OCI-LY1 (cell line): ENCODE results near the gene FCRL2.

Source experiments
- H2AFZ ChIP-seq: fragments of 200-600 bp; sonication (generic), shearing (Covaris generic); 2 replicates; pipeline ENCODE4 v1.6.0; 2014; ENCODE audit warnings: antibody characterized with exemption, mild to moderate bottlenecking, low read length
- H3F3A ChIP-seq: fragments of 200-600 bp; sonication (generic), shearing (Covaris generic); 2 replicates; pipeline ENCODE4 v1.6.0; 2014; ENCODE audit warnings: mild to moderate bottlenecking, antibody characterized with exemption, low read length, moderate library complexity; ENCODE audit not compliant: insufficient read depth
- H3K27ac ChIP-seq: fragments of 200-600 bp; sonication (generic); 2 replicates; pipeline ENCODE4 v1.5.1; 2014; ENCODE audit warnings: low read length, mixed run types, mild to moderate bottlenecking, low read depth; ENCODE audit not compliant: poor library complexity, severe bottlenecking
- H3K27me3 ChIP-seq: fragments of 200-600 bp; sonication (generic); 2 replicates; pipeline ENCODE4 v1.6.0; 2014; ENCODE audit warnings: antibody characterized with exemption, mild to moderate bottlenecking, low read length, moderate library complexity; ENCODE audit not compliant: insufficient read depth
- H3K36me3 ChIP-seq: fragments of 200-600 bp; sonication (generic); 2 replicates; pipeline ENCODE4 v1.6.1; 2014; ENCODE audit warnings: mild to moderate bottlenecking, antibody characterized with exemption, low read length, moderate library complexity, mixed read lengths; ENCODE audit not compliant: insufficient read depth
- H3K4me1 ChIP-seq: fragments of 200-600 bp; sonication (generic); 2 replicates; pipeline ENCODE4 v1.5.1; 2014; ENCODE audit warnings: mild to moderate bottlenecking, low read length, moderate library complexity; ENCODE audit not compliant: insufficient read depth, severe bottlenecking
- H3K4me2 ChIP-seq: fragments of 200-600 bp; sonication (generic), shearing (Covaris generic); 2 replicates; pipeline ENCODE4 v1.6.1; 2014; ENCODE audit warnings: low read length
- H3K4me3 ChIP-seq: fragments of 200-600 bp; sonication (generic); 2 replicates; pipeline ENCODE4 v1.5.1; 2014; ENCODE audit warnings: low read length, low read depth, mild to moderate bottlenecking, mixed read lengths; ENCODE audit not compliant: poor library complexity, severe bottlenecking
- H3K79me2 ChIP-seq: fragments of 200-600 bp; shearing (Covaris generic); 2 replicates; pipeline ENCODE4 v1.6.1; 2016; ENCODE audit warnings: mixed run types, low read length, mixed read lengths; ENCODE audit not compliant: insufficient read depth
- H3K9ac ChIP-seq: fragments of 200-600 bp; sonication (generic), shearing (Covaris generic); 2 replicates; pipeline ENCODE4 v1.6.1; 2014; ENCODE audit warnings: mild to moderate bottlenecking, low read length, mixed read lengths
- H3K9me2 ChIP-seq: fragments of 200-600 bp; sonication (generic), shearing (Covaris generic); 2 replicates; pipeline ENCODE4 v1.6.1; 2014; ENCODE audit warnings: low read depth, mild to moderate bottlenecking, low read length, mixed read lengths
- H3K9me3 ChIP-seq: fragments of 200-600 bp; shearing (Covaris generic); 2 replicates; pipeline ENCODE4 v1.6.1; 2014; ENCODE audit warnings: low read length, mixed read lengths
- H4K20me1 ChIP-seq: fragments of 200-600 bp; sonication (generic), shearing (Covaris generic); 2 replicates; pipeline ENCODE4 v1.6.0; 2016; ENCODE audit warnings: mild to moderate bottlenecking, low read length; ENCODE audit not compliant: insufficient read depth
- EZH2 ChIP-seq: fragments of 200-600 bp; sonication (generic), shearing (Covaris generic); IDR thresholded peaks from 2 replicates; pipeline ENCODE4 v1.8.0; 2017; ENCODE audit warnings: borderline replicate concordance, mixed run types, mild to moderate bottlenecking, antibody characterized with exemption, low read length, moderate library complexity, mixed read lengths
- TF ChIP-seq, protein P1 (sequence below): fragments of 200-600 bp; sonication (generic), shearing (Covaris generic); IDR thresholded peaks from 2 replicates; pipeline ENCODE4 v1.5.1; 2017; ENCODE audit warnings: mild to moderate bottlenecking, antibody characterized with exemption, low read length, moderate library complexity, mixed read lengths

Gene FCRL2

DNA sequence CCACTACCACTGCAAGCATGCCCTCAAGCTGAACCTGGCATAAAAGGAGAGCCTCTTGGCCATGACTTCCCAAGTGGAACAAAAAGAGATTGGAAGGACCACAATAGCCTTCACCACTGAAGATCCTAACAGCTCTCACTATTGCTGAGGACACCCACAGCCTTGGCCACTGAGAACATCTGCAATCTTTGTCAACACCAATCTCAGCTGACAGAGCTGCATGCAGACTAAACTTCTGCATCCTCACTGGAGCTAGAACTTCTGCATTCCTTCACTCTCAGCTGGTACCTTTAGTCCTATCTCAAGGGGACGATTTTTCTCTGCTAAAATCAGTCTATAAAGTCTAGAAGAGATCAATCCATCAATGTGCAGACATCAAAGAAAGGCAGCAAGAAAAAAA is 8.3 kb upstream of the FCRL2 start:
- Histone ChIP-seq H3K4me3 (no peak overlapping the region), H2AFZ (no peak overlapping the region), H3K36me3 (no peaks in the 10 kb centered on the region), H4K20me1 (no peaks in the 10 kb centered on the region), H3K9me3 (no peaks in the 10 kb centered on the region), H3K4me2 (peak overlapping the region; percentile 22; the same call in 1 of the 2 replicates), H3K9ac (no peak overlapping the region; the same call in 1 of the 2 replicates), H3F3A (no peaks in the 10 kb centered on the region), H3K9me2 (no peaks in the 10 kb centered on the region), H3K27ac (peak overlapping the region; percentile 93), H3K79me2 (no peaks in the 10 kb centered on the region), H3K27me3 (no peaks in the 10 kb centered on the region), H3K4me1 (peaks cover 54% of the 10 kb centered on the region)
- TF ChIP-seq, protein P1, sequence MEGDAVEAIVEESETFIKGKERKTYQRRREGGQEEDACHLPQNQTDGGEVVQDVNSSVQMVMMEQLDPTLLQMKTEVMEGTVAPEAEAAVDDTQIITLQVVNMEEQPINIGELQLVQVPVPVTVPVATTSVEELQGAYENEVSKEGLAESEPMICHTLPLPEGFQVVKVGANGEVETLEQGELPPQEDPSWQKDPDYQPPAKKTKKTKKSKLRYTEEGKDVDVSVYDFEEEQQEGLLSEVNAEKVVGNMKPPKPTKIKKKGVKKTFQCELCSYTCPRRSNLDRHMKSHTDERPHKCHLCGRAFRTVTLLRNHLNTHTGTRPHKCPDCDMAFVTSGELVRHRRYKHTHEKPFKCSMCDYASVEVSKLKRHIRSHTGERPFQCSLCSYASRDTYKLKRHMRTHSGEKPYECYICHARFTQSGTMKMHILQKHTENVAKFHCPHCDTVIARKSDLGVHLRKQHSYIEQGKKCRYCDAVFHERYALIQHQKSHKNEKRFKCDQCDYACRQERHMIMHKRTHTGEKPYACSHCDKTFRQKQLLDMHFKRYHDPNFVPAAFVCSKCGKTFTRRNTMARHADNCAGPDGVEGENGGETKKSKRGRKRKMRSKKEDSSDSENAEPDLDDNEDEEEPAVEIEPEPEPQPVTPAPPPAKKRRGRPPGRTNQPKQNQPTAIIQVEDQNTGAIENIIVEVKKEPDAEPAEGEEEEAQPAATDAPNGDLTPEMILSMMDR = no peak
- TF ChIP-seq EZH2 = no peak

DNA sequence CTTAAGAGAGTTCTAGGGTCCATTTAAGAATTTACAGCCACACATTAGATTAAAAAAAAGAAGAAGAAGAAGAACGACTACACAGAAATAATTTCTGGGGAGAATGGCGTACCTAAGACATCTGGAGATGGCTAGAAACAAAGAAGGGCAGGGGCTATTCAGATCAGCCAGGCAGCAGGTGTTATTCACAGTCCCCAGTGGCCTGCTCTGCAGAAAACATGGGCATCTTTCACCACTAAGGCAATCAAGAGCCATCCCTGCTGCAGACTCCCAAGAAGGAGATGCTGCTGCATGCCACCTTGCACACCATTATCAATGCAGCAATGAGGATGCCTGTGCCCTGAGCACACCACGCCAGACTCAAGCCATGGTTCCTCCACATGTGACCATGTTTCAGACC is 7.9 kb upstream of the FCRL2 start:
- H3K79me2 ChIP-seq = no peaks in the 10 kb centered on the region
- no peak overlapping the region for H3K4me3 ChIP-seq
- H3K9ac ChIP-seq = no peak overlapping the region; the same call in 1 of the 2 replicates
- no peaks in the 10 kb centered on the region for H4K20me1 ChIP-seq
- H3K9me3 ChIP-seq = no peaks in the 10 kb centered on the region
- H2AFZ ChIP-seq = no peak overlapping the region
- H3K27ac ChIP-seq = peak overlapping the region; percentile 93
- no peaks in the 10 kb centered on the region for H3K9me2 ChIP-seq
- H3K36me3 ChIP-seq = no peaks in the 10 kb centered on the region
- peaks cover 59% of the 10 kb centered on the region for H3K4me1 ChIP-seq
- no peaks in the 10 kb centered on the region for H3K27me3 ChIP-seq
- H3K4me2 ChIP-seq = peak overlapping the region; percentile 22; the same call in 1 of the 2 replicates
- TF ChIP-seq EZH2 = no peak
- TF ChIP-seq, protein P1 = no peak
- no peaks in the 10 kb centered on the region for H3F3A ChIP-seq

DNA sequence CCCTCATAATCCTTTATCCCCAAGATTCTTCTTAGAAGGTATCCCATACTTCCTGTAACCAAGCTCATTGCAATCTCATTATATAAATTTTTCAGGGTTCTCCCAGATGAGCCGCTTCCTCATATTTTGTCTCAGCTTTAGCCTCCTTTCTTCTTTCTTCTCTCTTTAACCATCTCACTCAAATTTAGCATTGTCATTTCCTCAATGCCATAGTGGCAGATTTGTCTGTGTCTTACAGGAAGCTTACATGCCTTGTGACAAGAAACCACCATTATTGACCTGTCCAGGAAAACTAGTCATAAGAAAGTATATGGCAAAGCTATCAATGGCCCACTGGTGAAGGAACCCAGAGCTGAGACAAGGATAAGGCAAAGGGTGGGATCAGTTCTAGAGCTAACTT is 6.0 kb upstream of the FCRL2 start:
- Histone ChIP-seq H3K36me3 (no peaks in the 10 kb centered on the region), H3K27ac (peak overlapping the region; percentile 93), H3K4me1 (peaks cover 78% of the 10 kb centered on the region), H3K9me2 (no peaks in the 10 kb centered on the region), H2AFZ (no peak overlapping the region), H3K27me3 (no peaks in the 10 kb centered on the region), H3K79me2 (no peaks in the 10 kb centered on the region), H3K9ac (peak overlapping the region; percentile 7; the same call in 1 of the 2 replicates), H3K4me3 (no peak overlapping the region), H3K4me2 (peak overlapping the region; percentile 39), H3K9me3 (no peaks in the 10 kb centered on the region), H3F3A (no peaks in the 10 kb centered on the region), H4K20me1 (no peaks in the 10 kb centered on the region)
- TF ChIP-seq, protein P1 = no peak
- TF ChIP-seq EZH2 = no peak
